HL-60 (cell line): ENCODE measurements around the gene NR2E1.

Source experiments
- DNase-seq, 2 experiments: peaks; one replicate each; pipeline ENCODE4 v3.0.0-alpha.2; 2010 to 2020; ENCODE audit warnings: low read depth in 1 of 2, low spot score in 1 of 2
- H3K27ac ChIP-seq: fragments of 250-450 bp; sonication (Bioruptor Pico); replicated peaks from 2 replicates; pipeline ENCODE4 v1.5.1; 2020; ENCODE audit warnings: mild to moderate bottlenecking, moderate library complexity
- H3K27me3 ChIP-seq: fragments of 250-450 bp; sonication (Bioruptor Pico); 2 replicates; pipeline ENCODE4 v1.5.1; 2021; ENCODE audit warnings: mild to moderate bottlenecking, moderate library complexity; ENCODE audit not compliant: insufficient read depth, poor library complexity, severe bottlenecking
- H3K4me3 ChIP-seq: replicated peaks from 2 replicates; pipeline ENCODE4 v1.5.1; 2011; ENCODE audit warnings: mild to moderate bottlenecking, control low read depth, low read length; ENCODE audit not compliant: insufficient read depth
- GABPA ChIP-seq: IDR thresholded peaks from 2 replicates; pipeline ENCODE4 v1.6.1; 2012; ENCODE audit warnings: low read depth
- POLR2AphosphoS5 ChIP-seq: IDR thresholded peaks from 2 replicates; pipeline ENCODE4 v1.6.1; 2012; ENCODE audit warnings: low read depth
- SPI1 ChIP-seq: IDR thresholded peaks from 2 replicates; pipeline ENCODE4 v1.6.1; 2012; ENCODE audit warnings: low read depth, mild to moderate bottlenecking, borderline replicate concordance
- TF ChIP-seq, protein P1 (sequence below): IDR thresholded peaks from 2 replicates; pipeline ENCODE4 v1.6.1; 2012; ENCODE audit warnings: low read depth; ENCODE audit not compliant: insufficient replicate concordance
- TF ChIP-seq, protein P2 (sequence below): IDR thresholded peaks from one replicate; pipeline ENCODE4 v1.5.1; 2011; ENCODE audit warnings: low read length, control low read depth, inconsistent platforms; ENCODE audit not compliant: insufficient read depth

The NR2E1 gene

DNA sequence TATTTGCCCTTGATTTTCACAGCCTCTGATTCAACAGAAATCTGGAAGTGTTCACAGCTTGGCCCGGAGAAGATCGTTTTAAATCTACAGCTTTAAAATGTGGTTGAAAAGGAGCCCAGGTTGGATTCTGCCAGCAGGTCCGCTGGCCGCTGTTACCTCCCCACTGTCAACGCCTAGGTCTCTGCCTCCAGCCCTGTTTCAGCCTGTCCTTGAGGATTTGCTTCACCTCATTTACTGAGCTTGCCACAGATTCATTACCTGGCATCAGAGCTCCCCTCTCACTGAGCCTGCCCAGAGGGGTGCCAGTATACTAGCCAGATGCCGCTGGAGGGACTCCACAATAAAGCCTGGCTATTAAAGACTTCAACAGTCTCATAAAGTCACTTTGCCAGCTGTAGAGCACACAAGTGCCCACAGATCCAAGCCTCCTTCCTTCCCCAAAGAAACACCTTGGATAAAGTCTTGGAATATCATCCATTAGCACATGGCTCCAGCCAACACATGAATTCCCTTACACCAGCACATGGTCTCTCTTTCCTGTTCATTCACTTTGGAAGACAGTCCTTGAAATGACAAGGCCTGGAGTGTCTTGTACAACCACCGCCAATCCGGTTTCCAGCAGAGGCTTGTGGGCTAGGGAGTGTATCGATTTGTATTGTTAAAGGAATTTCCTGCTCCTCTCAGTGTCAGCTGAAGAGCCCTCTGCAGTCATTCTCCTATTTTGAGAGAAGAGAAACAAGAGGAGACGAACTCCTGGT lies 9.5 kb upstream of the NR2E1 start:
- H3K27ac ChIP-seq = no peak overlapping the region
- H3K27me3 ChIP-seq = peaks cover 73% of the 10 kb centered on the region
- H3K4me3 ChIP-seq = no peak overlapping the region
- TF ChIP-seq, protein P1, sequence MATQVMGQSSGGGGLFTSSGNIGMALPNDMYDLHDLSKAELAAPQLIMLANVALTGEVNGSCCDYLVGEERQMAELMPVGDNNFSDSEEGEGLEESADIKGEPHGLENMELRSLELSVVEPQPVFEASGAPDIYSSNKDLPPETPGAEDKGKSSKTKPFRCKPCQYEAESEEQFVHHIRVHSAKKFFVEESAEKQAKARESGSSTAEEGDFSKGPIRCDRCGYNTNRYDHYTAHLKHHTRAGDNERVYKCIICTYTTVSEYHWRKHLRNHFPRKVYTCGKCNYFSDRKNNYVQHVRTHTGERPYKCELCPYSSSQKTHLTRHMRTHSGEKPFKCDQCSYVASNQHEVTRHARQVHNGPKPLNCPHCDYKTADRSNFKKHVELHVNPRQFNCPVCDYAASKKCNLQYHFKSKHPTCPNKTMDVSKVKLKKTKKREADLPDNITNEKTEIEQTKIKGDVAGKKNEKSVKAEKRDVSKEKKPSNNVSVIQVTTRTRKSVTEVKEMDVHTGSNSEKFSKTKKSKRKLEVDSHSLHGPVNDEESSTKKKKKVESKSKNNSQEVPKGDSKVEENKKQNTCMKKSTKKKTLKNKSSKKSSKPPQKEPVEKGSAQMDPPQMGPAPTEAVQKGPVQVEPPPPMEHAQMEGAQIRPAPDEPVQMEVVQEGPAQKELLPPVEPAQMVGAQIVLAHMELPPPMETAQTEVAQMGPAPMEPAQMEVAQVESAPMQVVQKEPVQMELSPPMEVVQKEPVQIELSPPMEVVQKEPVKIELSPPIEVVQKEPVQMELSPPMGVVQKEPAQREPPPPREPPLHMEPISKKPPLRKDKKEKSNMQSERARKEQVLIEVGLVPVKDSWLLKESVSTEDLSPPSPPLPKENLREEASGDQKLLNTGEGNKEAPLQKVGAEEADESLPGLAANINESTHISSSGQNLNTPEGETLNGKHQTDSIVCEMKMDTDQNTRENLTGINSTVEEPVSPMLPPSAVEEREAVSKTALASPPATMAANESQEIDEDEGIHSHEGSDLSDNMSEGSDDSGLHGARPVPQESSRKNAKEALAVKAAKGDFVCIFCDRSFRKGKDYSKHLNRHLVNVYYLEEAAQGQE = no peak
- TF ChIP-seq GABPA (no peak), POLR2AphosphoS5 (no peak), SPI1 (no peak)
- TF ChIP-seq, protein P2, sequence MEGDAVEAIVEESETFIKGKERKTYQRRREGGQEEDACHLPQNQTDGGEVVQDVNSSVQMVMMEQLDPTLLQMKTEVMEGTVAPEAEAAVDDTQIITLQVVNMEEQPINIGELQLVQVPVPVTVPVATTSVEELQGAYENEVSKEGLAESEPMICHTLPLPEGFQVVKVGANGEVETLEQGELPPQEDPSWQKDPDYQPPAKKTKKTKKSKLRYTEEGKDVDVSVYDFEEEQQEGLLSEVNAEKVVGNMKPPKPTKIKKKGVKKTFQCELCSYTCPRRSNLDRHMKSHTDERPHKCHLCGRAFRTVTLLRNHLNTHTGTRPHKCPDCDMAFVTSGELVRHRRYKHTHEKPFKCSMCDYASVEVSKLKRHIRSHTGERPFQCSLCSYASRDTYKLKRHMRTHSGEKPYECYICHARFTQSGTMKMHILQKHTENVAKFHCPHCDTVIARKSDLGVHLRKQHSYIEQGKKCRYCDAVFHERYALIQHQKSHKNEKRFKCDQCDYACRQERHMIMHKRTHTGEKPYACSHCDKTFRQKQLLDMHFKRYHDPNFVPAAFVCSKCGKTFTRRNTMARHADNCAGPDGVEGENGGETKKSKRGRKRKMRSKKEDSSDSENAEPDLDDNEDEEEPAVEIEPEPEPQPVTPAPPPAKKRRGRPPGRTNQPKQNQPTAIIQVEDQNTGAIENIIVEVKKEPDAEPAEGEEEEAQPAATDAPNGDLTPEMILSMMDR = no peak
- no peak for DNase-seq

DNA sequence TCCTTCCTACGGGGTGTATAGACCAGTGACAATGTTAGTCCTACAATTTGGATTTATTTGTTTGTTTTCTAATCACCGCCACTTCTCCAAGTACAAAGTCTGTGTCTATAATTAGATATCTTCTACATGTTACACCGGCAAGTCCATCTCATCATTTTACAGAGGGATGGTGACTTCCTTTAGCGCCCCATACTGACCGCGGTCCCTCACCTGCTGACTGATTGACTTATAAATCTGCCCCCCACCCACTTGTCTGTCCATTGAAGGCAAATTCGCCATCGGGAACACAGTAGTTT lies 8.9 kb upstream of the NR2E1 start:
- Histone ChIP-seq H3K27me3 (peaks cover 78% of the 10 kb centered on the region), H3K4me3 (no peak overlapping the region), H3K27ac (no peak overlapping the region)
- TF ChIP-seq, protein P2 = no peak
- TF ChIP-seq POLR2AphosphoS5 (no peak), SPI1 (no peak), GABPA (no peak)
- TF ChIP-seq, protein P1 = no peak
- no peak for DNase-seq

DNA sequence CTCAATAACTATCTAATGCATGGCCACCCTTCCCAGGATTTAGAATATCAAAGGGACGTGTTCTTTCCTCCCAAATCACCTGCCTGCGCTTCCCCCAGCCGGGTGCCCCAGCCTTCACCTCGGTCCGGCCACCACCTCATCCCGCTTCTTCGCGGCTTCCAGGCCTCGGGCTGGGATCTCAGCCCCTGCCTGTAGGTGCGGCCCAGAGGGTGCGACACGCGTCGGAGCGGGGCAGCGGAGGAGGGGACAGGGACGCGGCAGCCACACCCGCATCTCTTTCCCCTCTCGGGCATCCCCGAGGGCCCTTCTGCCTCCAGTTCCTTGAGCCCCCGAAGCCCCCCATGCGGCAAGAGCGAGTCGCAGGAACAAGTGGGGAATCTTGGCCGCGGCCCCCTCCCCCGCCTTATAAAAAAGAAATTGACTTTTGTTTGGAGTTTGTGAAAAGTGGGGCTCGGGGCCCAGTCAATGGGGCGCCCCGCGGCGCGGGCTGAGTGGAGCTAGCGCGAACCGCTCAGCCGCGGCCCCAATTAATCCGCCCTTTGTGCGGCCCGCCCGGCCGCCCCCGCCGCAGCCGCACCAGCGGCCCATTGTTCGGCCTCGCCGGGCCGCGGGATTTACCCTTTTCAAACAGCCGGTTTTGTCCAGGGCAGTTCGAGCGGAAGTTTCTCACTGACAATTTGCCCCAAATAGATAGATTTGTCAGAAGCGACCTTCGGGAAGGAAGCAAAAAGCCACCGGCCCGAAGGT lies 8.4 kb upstream of the NR2E1 start:
- Histone ChIP-seq H3K27ac (no peak overlapping the region), H3K4me3 (no peak overlapping the region), H3K27me3 (peaks cover 84% of the 10 kb centered on the region)
- DNase-seq = no peak
- TF ChIP-seq, protein P1 = no peak
- no peak for TF ChIP-seq GABPA
- no peak for TF ChIP-seq SPI1
- no peak for TF ChIP-seq POLR2AphosphoS5
- TF ChIP-seq, protein P2 = no peak
